ENCODE measurements around the gene NEB.
"Not testable (repeated sequence)": the region's sequence is repeated elsewhere in the genome, so short reads cannot be mapped to it uniquely, and the experiment has no call there.

NEB gene

DNA sequence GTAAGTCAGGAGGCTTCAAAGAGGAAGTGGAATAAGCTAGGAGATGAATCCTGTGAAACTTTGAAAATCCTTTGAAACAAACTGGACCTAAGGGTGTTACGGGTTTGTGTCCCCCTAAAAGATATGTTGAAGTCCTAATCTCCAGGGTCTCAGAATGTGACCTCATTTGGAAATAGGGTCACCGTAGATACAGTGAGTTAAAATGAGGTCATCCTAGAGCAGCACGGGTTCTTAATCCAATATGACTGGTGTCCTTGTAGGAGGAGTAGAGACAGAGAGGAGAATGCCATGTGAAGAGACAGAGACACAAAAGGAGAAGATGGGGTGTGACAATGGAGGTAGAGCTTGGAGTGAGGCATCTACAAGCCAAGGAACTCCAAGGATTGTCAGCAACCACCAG is 26.9 kb upstream of the NEB start:
- DNase-seq (ENCODE audit: low read depth in 3 of 3) = no peak

DNA sequence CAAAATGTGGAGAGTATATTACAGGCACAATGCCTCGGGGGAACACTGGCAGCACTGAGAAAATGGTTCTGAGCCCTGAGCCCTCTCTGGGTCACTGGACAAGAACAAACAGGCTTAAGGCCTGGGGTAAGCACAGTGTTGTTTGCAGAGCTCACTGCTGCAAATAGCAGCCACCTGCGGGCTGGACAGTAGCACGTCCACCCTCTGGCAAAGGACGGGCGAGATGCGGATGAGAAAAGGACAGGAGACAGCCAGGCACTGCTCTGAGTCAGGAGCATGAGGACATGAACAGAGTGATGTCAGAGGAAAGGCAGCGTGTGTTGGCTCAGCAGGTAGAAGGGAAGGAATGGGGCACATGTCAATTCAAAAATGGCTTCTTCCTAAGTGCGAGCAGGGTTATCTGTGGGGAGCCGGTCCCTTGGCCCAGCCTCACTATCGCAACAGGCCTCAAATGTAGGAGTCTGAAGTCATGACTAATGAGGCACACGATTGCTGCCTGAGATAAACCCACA is 25.9 kb upstream of the NEB start:
- no peak for DNase-seq (ENCODE audit: low read depth in 3 of 3)

GRCh38 chr2:151758744-151759143 is 24.5 kb upstream of the NEB start:
- no peak for DNase-seq (ENCODE audit: low read depth in 3 of 3)

DNA sequence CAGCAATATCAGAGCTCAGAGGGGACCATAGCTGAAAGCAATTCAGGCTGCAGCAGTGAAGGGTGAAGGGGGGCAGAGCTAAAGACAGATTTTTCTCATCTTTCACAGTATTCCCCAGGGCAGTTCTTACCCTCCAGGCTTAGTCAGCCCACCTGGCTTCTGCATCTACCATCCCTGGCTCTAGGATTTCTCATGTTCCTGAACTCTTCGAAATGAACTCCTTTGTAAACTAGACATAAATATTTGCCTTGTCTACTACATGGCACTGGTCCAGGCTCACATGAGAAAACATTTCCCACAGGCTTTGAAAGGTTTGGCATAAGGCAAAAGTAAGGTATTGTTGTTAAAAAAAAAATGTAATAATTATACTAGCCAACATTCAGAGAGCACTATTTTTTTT is 23.6 kb upstream of the NEB start:
- no peak for DNase-seq (ENCODE audit: low read depth in 3 of 3)

DNA sequence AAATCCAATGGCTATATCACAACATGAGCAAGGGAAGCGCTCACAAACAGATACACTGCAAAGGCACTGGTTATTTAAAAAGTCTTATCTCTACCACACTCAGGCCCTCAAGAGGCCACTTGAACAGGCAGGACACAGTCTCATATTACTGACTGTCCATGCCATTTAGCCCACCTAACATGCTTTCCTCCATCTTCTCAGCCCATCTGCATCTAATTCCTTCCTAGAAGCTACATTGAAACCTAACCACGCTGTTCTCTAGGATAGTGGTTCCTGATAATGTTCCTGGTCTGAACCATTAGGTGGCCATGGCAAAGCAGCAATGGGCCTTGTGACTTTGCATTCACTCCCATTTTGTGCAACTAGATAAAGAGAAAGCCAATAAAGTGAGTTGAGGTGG is 22.5 kb upstream of the NEB start:
- no peak for DNase-seq (ENCODE audit: low read depth in 3 of 3)

DNA sequence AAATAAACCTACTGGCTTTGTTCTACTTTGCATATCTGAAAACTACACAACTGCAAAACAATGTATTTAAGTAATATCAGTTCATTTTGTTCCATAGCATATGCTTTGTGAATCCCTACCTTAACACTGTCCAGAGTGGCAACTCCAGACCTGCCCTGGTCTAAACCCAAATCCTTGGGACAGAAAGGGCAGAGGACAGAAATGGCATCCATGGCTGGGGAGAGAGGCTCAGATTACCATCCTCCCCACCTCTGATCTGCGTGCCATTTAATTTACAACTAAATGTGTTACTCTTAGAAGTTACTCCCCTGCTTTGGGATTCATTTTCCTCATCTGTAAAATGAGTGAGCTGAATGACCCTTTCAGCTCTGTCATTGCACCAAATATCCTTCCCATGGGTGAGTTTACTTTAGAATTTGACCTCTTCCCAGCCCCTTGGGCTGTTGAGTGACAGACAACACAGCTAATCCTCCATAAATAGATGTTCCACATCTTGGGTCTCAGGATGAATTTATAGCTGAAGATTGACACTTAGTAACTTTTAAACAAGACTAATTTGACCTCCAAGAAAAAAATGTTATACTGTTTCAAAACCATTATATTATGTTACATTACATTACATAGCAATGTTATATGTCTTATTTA is 20.1 kb upstream of the NEB start:
- no peak for DNase-seq (ENCODE audit: low read depth in 3 of 3)

GRCh38 chr2:151753540-151753939 is 19.3 kb upstream of the NEB start:
- DNase-seq (ENCODE audit: low read depth in 3 of 3) = no peak

GRCh38 chr2:151745261-151745660 is 11.0 kb upstream of the NEB start:
- DNase-seq (ENCODE audit: low read depth in 3 of 3) = not testable (repeated sequence)

DNA sequence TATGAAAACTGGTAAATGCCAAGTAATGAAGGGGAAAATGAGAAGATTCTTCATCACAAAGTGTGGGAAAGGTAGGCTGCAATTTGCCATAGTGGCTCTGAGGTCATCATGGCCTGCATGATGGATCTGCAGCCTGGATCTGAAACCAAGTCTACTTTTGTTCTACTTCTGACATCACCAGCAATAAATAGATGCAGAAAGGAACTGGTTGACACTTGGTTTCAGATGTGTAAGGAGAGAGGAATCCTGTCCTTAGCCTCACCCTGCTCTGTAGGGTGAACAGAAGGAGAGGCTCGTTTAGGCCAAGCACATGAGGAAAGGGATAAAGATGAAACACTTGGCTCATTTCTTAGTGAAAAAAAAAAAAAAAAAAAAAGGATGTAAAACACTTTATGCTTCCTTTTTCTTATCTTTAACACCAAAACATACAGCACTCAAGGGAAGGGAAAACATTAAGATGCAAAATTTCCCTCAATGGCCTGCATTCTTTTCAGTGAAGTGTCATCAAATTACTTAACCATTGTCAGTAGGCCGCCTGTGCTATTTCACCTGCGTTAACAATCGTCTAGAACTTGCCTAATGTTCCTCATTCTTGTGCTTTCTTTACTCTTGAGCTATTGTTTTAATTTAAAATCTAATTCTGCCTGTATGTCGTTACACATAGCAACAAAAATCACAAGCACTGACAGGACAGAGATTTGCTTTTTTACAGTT is 3.9 kb downstream of the NEB start:
- no peak for DNase-seq (ENCODE audit: low read depth in 3 of 3)

DNA sequence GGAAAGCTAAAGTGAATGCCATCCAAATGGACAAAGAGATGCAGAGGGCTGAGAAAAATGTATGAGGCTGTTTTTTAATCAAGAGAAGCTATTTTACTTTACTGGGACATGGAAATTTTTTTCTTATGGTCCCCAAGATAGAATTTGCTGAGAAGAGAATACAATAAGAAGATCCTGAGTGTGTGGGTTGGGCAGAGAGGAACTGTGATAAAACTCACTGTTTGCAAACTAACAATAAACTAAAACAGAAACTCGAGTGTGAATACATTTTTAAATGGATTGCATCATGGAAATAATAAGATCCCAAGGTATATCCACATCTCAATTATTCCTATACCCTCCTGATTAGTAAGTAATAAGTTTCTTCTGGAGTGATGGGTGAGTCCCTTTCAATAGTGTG is 4.4 kb downstream of the NEB start:
- DNase-seq (ENCODE audit: low read depth in 3 of 3) = no peak

DNA sequence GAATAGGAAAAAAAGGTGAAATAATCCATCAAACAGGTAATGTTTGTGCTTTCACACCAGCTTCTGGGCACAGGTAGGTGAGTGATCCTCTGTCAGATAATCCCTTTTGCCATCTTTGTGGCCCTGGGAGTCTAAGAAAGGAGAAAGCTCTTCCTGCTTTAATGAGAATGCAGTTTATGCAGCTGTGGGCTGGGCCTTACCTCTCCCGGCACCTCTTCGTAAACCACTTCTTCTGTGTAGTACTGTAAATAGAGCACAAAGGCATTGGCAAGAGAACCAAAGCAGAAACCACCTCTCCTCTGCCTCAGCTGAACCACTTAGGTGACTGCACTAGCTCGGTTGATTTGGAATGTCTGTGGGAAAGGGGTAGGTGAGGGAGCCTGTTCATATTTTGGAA is 4.9 kb downstream of the NEB start:
- no peak for DNase-seq (ENCODE audit: low read depth in 3 of 3)

DNA sequence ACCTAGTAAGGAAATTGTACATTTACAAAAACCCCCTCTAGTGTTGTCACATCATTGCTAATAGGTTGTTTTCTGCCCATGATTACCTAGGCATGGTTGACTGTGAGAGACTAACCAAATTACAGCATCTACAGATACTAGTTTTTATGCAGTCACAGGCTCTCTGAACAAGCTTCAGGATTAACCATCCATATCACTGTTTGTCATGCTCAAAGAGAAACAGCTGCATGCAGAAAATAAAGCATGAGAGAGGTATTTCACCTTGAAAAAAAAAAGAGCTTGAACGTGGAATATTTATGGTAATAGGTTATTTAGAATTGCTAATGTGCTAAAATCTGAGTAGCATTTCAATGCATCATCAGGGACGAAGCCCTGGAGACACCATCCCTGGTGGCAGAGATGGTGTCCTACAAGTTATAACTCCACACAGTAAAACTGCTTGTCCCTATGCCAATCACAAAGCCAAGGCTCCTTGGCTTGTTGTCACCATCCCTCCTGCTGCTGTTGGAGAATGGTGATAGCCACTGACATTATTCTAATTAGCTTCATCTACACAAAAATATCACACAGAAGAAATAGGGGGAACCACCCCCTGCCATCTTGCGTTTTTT is 5.4 kb downstream of the NEB start:
- DNase-seq (ENCODE audit: low read depth in 3 of 3) = no peak

DNA sequence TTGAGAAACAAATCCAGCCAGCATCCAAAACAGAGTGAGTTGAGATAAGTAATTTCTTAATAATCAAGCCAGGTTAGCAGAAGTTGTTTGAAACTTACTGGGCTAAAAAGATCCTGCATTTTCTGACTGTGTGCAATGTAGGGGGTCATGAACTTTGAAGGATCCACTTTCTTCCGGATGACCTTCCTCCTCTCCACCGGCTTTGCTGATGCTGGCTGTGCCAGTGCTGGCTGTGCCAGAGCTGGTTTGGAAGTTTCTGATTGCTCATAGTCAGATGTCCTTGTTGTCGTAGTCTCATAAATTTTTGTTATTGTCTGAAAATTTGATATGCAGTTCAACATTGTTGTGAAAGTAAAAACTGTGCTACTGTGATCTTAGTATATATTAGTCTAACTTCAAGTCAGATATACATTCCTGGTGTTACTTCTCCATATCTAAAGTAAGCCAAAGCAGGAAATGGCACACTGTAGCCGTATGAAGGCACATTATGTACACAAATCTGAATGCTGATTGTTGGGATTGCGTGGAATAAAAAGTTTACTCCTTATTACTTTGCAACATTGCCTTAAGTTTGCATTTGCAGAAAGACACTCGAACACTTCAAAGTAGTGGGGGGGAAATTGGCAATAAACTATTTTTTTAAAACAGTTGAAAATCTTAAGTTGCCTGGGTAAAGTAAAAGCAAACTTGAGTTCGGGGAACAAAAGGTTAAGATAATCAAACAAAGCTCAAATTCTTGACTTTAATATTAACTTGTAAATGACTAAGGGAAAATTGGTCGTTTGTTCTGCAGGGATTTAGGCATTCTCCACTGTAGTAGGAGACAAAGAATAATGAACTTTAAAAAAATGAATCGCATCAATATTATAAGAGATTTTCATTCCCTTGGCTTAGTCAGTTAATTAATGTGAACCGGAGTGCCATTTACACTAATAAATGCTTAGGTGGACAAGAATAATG is 6.4 kb downstream of the NEB start:
- DNase-seq (ENCODE audit: low read depth in 3 of 3) = no peak

DNA sequence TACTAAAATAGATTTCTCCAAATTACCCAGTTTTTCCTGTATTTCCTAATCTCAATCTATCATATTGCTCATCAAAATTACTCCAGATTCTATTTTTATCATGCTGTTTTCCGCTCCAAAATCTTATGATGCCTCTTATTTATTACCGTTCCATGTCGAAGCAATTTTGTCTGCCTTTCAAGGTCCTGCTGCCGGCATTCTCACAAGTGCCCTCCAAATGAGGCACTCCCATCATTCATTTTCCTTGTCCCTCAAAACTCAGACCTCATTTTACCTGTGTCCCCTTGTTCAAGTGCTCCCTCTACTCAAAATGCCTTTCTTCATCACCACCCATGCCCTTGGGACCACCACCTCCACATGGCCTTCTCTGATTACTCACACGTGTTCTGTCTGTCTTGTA is 13.1 kb downstream of the NEB start:
- no peak for DNase-seq (ENCODE audit: low read depth in 3 of 3)

- DNase-seq (ENCODE audit: low read depth in 3 of 3) = no peak
Observed at GRCh38 chr2:151720521-151720920, 13.8 kb downstream of the NEB start.

DNA sequence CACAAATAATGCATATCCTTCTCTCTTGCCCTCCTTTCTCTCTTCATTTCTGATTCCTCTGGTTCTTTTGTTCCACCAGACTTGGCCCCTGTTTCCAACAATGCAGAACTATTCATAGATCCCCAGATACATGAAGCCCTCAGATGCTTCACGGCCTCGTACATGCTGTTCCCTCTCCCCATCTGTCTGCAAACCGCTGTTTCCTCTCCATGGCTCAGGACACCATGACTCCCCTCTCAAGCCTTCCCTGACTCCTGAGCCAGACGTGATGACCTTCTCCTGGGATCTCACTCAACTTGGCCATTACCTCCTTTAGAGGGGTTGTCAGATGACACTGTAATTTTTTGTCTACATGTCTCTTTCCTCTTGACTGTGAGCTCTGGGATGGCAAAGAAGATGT is 15.5 kb downstream of the NEB start:
- no peak for DNase-seq (ENCODE audit: low read depth in 3 of 3)

GRCh38 chr2:151718247-151718646 is 16.0 kb downstream of the NEB start:
- DNase-seq (ENCODE audit: low read depth in 3 of 3) = no peak

DNA sequence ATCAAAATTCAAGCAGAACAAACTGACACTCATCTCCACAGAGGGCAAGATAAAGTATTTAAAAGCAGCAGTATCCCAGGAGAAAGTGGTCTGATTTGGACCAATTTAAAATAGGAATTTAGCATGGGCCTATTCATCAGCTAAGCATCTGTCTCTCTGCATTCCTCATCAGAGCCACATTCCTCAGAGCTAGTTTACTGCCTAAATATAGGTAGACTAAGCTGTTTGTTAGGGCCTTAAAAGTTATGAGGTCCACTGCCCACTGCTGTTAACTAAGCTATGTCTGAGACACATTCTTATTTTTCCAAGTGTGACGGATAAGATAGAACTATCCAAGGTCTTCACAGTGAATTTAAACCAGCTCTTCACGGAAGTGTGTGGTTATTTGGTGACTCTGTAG is 17.6 kb downstream of the NEB start:
- no peak for DNase-seq (ENCODE audit: low read depth in 3 of 3)

DNA sequence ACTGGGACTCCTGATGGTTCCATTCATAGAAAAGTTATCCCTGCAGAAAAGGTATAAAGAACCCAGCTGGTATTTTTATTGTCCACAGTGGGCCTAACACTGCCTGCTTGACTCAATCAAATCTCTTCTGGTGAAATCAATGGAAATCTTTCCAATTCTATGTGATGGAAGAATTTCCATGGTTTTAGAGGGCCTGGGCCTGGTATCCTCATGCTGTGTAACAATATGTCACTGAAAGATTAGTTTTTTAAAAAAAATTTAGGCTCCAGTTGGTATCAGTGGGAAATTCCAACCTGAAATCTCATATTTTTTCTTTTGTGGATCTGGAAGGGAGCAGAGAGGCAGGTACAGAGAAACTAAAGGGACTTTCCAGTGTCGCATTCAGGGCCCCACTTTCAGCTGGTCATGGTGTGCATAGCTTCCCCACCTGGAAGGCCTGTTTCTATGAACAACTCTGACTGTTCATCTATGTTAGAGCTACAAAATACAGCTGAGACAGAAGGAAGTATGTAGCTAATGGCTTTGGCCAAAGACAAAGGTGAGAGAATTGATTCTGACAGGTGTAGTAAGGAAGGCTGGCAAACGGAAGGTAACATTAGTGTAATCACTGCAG is 20.9 kb downstream of the NEB start:
- DNase-seq (ENCODE audit: low read depth in 3 of 3) = no peak

GRCh38 chr2:151711025-151711424 is 23.3 kb downstream of the NEB start:
- DNase-seq (ENCODE audit: low read depth in 3 of 3) = no peak

DNA sequence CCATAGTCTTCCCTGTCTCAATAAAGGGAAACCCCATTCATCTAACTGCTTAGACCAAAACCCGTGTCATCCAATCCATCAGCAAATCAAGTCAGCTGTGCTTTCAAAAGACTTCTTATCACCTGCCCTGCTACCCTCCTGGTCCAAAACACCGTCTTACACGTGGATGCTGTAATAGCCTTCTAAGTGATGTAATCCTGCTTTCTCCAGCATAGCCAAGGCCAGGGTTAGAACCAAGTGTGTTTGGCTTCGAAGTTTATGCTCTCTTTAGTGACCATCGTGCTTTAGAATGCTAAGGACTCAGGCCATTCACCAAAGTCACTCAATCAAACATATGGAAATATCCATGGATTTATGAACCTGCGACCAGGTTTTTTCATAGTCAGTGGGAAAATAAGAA is 25.5 kb downstream of the NEB start:
- no peak for DNase-seq (ENCODE audit: low read depth in 3 of 3)

DNA sequence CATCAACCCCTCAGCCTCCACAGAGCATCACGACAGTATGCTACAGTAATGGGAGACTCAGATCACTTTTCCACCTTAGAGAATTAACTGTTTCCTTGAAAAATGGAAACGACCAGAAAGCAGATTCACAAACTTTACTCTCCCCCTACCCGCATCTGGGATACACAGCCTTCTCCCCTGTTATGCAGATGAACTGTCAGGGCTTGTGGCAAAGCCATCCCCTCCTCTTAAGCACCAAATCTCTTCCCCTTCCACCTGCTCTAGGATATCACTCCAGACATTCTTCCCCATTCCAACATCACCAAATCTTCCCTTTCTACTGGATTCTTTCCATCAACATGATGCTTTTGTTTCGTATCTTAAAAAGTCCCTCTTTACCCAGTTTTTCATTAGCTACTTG is 26.4 kb downstream of the NEB start:
- DNase-seq (ENCODE audit: low read depth in 3 of 3) = no peak

Measured in stimulated activated CD4-positive, alpha-beta T cell treated with anti-CD3 and anti-CD28 coated beads, TNF-alpha, amount 100 ng/mL, for 48 hours (primary cell).